SK-N-SH (cell line): ENCODE results near the gene ZXDC.

Source experiments
- CHD2 ChIP-seq: fragments of 150-350 bp; IDR thresholded peaks from 2 replicates; pipeline ENCODE4 v1.6.1; 2018; ENCODE audit warnings: low read length; ENCODE audit not compliant: partially characterized antibody
- EP300 ChIP-seq, 2 experiments: IDR thresholded peaks; 2 replicates each; pipeline versions ENCODE4 v1.4.0 to v1.6.1; 2012; ENCODE audit warnings: borderline replicate concordance in 1 of 2, low read depth in 1 of 2, low read length in 1 of 2
- EZH2phosphoT487 ChIP-seq: fragments of 200-600 bp; sonication (generic); IDR thresholded peaks from 2 replicates; pipeline ENCODE4 v1.6.1; 2017; ENCODE audit warnings: low read depth, mixed run types, mild to moderate bottlenecking, antibody characterized with exemption, moderate library complexity, borderline replicate concordance
- FOSL2 ChIP-seq: IDR thresholded peaks from 2 replicates; pipeline ENCODE4 v1.4.0; 2012; ENCODE audit warnings: low read depth, mild to moderate bottlenecking, moderate library complexity, borderline replicate concordance
- GABPA ChIP-seq: IDR thresholded peaks from 2 replicates; pipeline ENCODE4 v1.4.0; 2012; ENCODE audit warnings: low read depth, mild to moderate bottlenecking
- GATA2 ChIP-seq: sonication (generic); formaldehyde crosslinking; IDR thresholded peaks from 2 replicates; pipeline ENCODE4 v1.5.0; 2020; ENCODE audit warnings: mild to moderate bottlenecking, missing genetic modification reagents
- NFIC ChIP-seq: IDR thresholded peaks from 2 replicates; pipeline ENCODE4 v1.4.0; 2012; ENCODE audit warnings: borderline replicate concordance
- POLR2AphosphoS5 ChIP-seq: IDR thresholded peaks from 2 replicates; pipeline ENCODE4 v1.6.1; 2012; ENCODE audit warnings: low read depth, low read length
- RAD21 ChIP-seq: IDR thresholded peaks from 2 replicates; pipeline ENCODE4 v1.6.1; 2012; ENCODE audit warnings: mild to moderate bottlenecking, low read length
- TF ChIP-seq, protein P1 (sequence below): fragments of 200-600 bp; sonication (generic); IDR thresholded peaks from 2 replicates; pipeline ENCODE4 v1.6.1; 2017; ENCODE audit warnings: antibody characterized with exemption, mild to moderate bottlenecking, moderate library complexity
- TF ChIP-seq, protein P2 (sequence below): IDR thresholded peaks from 2 replicates; pipeline ENCODE4 v1.4.0; 2012; ENCODE audit warnings: low read depth
- TF ChIP-seq, protein P3 (sequence below): IDR thresholded peaks from 2 replicates; pipeline ENCODE4 v1.4.0; 2012; ENCODE audit warnings: low read depth, borderline replicate concordance

DNA sequence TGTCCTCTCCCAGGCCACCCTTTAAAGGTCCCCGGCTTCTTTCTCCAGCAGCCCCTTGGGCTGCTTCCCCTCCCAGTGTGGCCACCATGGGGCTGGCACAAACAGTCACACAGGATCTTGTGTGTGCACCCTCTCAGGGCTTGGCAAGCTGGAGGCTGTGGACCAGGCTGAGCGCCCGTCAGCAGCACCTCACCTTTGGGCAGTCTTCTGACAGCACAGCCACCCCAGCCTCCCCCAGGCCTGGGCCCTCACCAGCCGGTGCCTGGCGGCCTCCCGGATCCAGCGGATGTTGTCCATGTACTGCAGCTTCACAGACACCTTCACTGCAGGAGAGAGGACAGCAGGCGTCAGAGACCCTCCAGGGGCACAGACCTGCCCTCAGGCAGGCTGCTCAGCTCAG, 20.1 kb upstream of the ZXDC start:
- TF ChIP-seq, protein P1, sequence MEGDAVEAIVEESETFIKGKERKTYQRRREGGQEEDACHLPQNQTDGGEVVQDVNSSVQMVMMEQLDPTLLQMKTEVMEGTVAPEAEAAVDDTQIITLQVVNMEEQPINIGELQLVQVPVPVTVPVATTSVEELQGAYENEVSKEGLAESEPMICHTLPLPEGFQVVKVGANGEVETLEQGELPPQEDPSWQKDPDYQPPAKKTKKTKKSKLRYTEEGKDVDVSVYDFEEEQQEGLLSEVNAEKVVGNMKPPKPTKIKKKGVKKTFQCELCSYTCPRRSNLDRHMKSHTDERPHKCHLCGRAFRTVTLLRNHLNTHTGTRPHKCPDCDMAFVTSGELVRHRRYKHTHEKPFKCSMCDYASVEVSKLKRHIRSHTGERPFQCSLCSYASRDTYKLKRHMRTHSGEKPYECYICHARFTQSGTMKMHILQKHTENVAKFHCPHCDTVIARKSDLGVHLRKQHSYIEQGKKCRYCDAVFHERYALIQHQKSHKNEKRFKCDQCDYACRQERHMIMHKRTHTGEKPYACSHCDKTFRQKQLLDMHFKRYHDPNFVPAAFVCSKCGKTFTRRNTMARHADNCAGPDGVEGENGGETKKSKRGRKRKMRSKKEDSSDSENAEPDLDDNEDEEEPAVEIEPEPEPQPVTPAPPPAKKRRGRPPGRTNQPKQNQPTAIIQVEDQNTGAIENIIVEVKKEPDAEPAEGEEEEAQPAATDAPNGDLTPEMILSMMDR: no peak
- TF ChIP-seq NFIC (no peak), RAD21 (no peak), GABPA (no peak), CHD2 (no peak), EZH2phosphoT487 (no peak), EP300 (IDR thresholded peaks at IDR 0.05; ENCODE audit: borderline replicate concordance in 1 of 2, low read depth in 1 of 2, low read length in 1 of 2) (no peak), FOSL2 (no peak), GATA2 (CRISPR knock-in tag) (no peak), POLR2AphosphoS5 (no peak)
- TF ChIP-seq, protein P2, sequence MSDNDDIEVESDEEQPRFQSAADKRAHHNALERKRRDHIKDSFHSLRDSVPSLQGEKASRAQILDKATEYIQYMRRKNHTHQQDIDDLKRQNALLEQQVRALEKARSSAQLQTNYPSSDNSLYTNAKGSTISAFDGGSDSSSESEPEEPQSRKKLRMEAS: no peak
- TF ChIP-seq, protein P3, sequence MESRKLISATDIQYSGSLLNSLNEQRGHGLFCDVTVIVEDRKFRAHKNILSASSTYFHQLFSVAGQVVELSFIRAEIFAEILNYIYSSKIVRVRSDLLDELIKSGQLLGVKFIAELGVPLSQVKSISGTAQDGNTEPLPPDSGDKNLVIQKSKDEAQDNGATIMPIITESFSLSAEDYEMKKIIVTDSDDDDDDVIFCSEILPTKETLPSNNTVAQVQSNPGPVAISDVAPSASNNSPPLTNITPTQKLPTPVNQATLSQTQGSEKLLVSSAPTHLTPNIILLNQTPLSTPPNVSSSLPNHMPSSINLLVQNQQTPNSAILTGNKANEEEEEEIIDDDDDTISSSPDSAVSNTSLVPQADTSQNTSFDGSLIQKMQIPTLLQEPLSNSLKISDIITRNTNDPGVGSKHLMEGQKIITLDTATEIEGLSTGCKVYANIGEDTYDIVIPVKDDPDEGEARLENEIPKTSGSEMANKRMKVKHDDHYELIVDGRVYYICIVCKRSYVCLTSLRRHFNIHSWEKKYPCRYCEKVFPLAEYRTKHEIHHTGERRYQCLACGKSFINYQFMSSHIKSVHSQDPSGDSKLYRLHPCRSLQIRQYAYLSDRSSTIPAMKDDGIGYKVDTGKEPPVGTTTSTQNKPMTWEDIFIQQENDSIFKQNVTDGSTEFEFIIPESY: no peak
